Mucosa of gallbladder (tissue), 1 donor: ENCODE results near the gene ZNF683. TPM values are rescaled to one million over a fixed set of nuclear protein-coding genes. Genes with fewer than 3 reads are reported as not detected.
A peak's percentile ranks its signal among the peaks of the same experiment; 100 is the strongest.
"Not testable (repeated sequence)": the region's sequence is repeated elsewhere in the genome, so short reads cannot be mapped to it uniquely, and the experiment has no call there.

Experiments
- DNase-seq: peaks from one replicate; pipeline ENCODE4 v3.0.0-alpha.2; 2020; ENCODE audit warnings: low spot score
- total RNA-seq: library from RNA; stranded (reverse); gene quantifications from one replicate; pipeline ENCODE4 v1.2.1, GENCODE V29; 2021
- donor health status: DM: no; HTN: no; CAD: no.

Gene ZNF683
- total RNA-seq, 1 donor from 2014 or later = 2.9 TPM

DNA sequence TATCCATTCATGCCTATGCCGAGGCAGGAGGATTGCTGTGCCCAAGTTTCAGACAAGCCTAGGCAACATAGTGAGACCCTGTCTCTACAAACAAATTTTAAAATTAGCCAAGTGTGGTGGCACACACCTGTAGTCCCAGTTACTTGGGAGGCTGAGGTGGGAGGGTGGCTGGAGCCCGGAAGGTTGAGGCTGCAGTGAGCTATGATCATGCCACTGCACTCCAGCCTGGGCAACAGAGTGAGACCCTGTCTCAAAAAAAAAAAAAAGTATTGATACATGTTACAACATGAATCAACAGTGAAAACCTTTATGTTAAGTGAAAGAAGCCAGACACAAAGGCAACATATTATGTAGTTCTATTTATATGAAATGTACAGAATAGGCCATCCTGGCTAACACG is 12.5 kb upstream of the ZNF683 start:
- DNase-seq = not testable (repeated sequence)

DNA sequence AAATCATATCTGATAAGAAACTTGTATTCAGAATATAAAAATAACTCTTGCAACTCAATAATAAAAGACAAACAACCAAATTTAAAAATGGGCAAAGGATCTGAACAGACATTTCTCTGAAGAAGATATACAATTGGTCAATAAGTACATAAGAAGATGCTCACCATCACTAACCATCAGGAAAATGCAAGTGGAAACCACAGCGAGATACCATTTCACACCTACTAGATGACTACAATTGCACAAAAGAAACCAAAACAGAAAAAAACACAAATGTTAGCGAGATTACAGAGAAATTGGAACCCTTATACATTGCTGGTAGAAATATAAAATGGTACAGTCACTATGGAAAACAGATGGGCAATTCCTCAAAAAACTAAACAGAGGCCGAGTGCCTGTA is 11.5 kb upstream of the ZNF683 start:
- no peak for DNase-seq

DNA sequence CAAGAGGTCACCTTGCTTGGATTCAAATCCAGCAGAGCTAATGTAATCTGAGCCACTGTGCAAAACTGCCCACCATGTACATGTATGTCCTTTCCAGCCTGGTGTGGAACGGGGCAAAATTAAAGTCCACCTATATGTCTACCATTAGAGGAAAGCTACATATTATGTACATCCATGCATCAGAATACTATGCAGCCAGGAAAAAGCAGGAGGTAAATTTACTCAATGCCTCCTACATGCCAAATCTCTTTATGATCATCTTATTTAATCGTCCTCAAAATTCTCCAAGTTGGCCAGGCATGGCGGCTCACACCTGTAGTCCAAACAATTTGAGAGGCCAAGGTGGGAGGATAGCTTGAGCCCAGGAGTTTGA is 6.3 kb upstream of the ZNF683 start:
- DNase-seq = no peak

DNA sequence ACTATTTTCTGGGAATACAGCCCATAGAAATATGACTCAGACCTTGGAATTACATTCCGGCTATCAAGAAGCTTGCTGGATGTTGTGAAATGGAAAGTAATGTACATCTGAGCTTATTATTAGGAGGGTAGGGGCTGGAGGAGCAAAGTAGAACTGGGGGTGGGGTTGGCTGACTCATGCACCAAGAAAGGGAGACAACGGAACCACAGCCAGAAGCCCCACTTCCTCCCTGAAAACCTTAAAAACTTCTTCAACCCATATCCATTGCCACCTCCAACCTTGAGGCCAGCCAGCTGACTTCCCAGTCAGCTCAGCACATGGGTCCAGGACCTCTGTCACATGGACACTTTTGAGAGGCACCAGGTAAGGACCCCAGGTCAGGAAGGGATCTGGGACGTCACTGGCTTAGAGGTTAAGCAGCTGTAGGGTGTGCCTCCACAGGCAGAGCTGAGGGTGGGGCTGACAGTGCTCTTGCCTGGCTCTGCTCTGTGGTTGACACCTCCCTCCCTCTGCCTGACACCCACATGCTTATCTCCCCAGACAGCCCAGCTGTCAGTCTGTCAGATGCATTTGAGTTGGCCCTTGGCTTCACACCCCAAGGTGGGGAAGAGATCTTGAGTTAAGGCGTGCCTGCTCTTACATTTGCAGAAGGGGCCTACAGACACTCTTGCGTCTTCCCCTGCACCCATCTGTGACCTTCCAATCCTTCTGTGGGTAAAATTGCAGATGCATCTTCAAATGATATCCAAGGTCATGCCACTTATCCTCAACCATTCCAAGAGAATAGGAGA is 5.7 kb upstream of the ZNF683 start:
- no peak for DNase-seq

DNA sequence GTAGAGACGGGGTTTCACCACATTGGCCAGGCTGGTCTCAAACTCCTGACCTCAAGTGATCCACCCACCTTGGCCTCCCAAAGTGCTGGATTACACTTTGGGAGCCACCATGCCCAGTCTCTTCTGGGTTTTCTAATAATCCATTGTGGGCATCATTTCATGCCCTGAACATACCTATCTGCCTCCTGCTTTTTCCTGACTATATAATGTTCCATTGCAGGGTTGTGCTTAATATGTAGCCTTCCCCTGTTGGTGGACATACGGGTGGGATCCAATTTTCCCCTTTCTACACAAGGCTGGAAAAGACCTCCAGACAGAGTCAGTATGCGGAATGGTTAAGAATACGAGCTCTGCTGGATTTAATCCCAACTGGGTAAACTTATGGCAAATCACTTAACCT is 3.5 kb upstream of the ZNF683 start:
- DNase-seq = no peak

DNA sequence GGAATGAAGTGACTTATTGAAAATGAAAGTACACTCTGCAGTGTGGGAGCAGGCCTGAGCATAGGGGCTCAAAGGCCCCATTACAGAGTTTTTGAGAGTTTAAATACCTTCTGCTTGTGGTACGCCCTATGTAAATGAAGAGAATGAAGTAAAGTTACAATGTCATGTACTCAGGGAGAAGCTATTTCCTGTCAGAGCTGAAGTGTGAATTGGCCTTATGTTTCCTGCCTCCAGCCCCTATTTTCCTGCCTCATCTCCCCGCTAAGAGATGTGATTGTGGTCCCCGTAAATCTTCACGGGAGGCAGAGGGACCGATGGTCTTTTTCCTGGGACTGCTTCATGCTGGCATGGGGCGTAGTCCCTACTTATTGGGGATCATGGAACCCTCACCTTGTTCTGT is 2.5 kb upstream of the ZNF683 start:
- DNase-seq = no peak

DNA sequence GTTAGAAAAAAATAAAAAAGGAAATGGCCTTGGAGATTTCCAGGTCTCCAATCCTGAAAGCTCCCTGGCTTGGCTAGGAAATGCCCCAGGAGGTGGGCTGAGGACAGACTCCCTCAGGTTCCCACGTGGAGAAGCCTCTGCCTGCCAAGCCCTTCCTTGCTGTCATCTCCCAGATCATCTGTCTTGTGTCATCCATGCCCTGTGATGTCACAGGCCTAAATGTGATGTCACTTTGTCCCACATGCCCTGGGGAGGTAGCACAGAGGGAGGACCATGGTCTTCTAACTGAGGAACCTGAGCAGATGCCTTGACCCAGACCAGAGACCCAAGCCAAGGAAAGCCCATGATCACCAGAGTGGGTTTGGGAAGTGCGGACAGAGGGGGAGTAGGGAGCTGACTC is 1.8 kb upstream of the ZNF683 start:
- DNase-seq = not testable (repeated sequence)

DNA sequence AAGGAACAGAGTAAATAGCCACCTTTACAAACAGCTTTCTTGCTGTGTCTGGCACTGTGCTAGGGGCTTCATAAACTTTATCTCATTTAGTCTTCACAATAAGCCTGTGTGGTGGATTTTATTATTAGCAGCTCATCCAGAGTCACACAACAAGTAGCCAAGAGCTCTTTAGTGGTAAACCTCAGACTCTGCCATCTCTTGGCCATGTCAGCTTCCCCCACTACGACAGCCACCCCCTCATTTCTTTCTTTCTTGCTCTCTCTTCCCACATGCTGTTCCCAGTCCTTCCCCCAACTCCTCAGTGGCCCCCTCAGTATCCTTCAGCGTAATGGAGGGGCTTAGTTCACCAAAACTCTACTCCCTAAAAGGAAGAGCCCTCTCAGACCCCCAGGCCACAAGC is 1.2 kb upstream of the ZNF683 start:
- DNase-seq = no peak

DNA sequence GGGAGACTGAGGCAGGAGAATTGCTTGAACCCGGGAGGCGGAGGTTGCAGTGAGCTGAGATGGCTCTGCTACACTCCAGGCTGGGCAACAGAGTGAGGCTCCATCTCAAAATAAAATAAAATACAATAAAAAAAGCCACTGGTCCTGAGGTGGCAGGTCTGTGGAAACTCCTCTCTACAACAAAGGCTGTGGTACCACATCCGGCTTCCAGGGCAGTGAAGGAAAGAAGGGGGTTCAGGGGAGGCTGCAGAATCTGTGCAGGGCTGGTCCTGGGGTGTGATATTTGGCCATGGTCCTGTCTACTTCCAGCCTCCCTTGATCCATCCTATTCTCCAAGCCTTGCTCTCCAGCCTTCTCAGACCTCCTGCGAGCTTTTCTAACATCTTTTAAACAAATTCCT is 731 bp upstream of the ZNF683 start:
- DNase-seq = no peak

DNA sequence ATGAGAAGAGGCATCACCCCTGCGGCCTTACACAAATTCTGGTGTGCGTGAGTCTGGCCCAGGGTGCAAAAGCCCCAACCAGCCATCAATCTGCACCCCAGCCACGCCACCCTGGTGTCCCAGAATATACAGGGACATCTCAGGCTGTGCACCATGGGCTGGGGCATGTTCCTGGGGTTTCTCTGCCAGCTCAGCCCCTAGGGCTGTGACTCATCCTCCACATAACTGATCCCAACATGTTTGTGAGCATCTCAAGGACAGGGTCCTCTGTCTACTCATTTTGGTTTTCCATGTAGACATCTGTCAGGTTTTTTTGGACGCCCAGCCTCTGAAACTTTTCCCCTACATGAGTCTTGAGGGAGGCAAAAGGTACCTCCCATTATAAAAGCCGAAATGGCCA is 511 bp downstream of the ZNF683 start:
- no peak for DNase-seq

DNA sequence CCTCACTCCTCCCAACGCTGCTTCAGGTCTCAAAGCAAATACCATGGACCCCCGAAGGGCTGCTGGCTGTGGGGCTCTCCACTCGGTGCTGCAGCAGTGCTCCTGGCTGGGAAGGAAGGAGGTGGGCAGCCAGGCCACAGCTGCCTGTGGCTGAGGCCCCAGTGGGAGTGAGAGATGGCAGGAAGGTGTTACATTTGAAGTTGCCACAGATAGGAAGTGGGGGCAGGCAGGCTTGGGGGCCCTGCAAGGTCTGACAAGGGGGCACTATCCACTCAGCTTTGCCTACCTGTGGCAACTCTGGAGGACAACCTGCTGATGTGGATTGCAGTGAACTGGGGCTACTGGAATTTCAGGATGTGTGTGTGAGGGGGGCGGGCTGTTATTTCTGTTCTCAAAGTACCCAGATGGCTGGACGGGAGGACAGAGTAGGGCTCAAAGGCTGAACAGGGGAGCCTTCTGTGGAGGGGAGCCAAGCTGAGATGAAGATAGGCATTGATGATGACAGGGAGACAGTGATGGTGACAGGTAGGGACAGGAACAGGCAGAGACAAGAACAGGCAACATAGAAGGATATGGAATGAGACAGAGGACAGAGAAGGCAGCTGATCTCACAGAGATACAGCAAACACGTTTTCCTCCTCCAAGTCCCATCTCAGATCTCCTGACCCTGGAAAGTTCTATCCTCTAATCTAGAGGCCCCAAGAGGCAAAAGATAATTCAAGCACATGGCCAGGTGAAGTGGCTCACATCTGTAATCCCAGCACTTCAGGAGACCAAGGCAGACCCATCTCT is 1.8 kb downstream of the ZNF683 start:
- no peak for DNase-seq

DNA sequence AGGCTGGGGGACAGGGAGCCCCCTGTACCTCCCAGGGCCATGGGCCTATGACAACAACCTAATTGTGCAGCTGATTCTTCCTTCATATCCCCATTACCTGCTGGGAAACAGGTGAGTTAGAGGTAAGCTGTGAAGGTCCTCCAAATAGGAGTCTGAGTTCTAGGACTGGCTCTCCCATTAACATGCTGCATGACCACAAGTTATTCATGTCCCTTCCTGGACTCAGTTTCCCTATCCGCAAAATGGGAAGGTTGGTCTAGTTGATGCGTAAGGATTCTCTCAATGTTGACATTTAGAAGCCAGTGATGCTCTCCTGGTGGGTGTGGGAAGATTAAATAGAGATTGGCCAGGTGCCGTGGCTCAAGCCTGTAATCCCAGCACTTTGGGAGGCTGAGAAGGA is 4.1 kb downstream of the ZNF683 start:
- no peak for DNase-seq

DNA sequence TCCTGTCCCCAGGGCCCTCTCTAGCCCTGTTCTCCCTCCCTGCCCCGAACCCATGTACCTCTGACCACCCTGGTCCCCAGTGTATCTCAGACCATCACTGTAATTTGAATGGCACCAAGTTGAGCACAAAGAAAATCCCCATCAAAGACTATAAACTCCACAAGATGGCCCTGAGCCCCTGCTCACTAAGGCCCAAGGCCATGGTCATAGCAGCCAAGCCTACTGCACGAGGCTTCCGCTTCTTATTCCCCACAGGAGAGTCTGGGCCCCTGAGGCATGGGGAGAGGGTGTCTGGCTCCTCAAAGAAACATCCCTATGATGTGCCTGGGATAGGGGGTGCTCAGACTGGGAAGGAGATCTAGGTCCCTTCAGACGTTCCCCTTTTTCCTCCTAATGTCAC is 4.5 kb downstream of the ZNF683 start:
- no peak for DNase-seq

DNA sequence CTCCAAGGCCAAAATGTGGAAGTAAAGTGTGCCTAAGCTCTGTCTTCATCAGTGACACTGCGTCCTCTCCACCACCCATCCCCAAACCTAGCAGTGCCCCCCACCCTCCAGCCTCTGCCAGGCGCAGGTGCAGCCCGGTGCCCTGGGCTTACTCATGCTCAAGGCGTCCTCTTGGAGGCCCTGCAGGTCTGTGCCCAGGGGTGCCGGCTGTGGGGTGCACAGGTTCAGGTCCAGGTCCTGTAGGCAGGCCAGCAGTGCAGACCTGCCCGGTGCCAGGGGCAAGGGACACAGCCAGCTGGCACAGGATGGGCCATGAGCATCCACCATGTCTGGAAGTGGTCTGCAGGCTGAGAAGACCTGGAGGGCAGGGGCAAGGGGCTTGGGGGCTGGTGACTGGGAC is 5.1 kb downstream of the ZNF683 start:
- DNase-seq = no peak

DNA sequence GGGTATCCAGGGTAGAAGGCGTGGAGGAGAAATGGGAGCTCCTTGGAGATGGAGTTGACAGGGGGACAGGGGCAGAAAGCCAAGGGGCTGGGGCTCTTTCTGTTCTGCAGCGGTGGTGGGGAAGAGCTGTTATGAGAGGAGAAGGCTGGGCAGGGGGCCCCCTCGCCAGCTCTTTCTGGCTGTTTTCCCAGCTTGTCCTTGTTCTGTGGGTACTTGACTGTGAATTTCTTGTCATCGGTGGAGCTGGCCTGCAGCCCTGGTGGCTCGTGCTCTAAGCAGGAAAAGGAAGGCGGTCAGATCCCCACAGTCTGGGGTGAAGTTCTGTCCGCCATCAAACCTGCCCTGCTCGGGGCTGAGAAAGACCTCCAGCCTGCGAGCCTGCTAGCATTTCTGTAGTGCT is 7.6 kb downstream of the ZNF683 start:
- DNase-seq = no peak

DNA sequence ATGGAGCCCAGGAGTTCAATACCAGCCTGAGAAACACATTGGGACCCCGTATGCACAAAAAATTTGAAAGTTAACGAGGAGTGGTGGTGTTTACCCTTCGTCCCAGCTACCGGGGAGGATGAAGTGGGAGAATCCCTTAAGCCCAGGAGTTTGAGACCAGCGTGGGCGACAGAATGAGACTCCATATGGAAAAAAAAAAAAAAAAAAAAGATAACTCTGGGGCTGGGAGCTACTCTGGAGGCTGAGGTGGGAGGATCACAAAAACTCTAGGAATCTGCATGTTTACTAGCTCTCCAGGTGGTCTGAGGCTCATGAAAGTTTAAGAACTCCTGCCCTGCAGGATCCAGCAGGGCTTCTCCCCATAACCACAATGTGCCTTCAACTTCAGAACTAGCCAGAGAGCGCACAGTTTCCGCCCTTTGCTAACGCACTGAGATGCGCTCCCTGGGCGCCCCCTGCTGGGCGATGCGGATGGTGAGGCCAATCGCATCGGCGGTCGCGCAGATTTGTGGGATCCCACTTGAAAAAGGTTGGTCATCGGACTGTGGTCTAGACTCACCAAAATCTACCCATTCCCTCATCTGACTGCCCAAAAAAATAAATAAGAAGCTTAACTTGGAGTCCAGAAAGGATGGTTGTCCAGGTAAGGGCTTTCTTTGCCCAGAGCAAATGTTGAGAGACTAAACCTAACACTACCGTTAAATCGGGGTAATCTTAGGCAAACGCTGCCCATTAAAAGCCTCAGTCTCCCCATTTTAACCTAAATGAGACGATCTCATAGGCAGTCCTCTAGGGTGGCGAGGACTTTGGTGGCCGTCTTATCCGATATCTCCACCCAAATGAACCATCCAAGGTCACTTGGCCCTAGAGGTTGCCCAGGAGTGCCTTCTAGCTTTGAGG is 8.8 kb downstream of the ZNF683 start:
- DNase-seq = peak; percentile 84

DNA sequence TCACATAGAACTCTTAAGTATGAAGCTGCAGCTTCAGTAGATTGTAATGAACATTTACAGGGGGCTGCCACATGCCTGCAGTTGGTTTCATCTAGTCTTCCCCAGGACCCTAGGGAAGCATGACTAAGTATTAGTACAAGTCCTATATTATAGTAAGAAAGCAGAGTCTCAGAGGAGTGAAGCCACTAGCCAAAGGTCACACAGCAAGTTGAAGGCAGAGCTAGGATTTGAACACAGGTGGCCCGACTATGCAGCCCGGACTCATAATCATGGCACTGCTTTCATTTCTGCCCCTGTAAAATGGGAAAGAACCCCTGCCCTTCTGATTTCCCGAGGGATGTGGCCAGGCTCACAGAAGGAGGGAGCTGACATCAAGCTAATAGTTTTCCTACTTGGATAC is 10.2 kb downstream of the ZNF683 start:
- no peak for DNase-seq

DNA sequence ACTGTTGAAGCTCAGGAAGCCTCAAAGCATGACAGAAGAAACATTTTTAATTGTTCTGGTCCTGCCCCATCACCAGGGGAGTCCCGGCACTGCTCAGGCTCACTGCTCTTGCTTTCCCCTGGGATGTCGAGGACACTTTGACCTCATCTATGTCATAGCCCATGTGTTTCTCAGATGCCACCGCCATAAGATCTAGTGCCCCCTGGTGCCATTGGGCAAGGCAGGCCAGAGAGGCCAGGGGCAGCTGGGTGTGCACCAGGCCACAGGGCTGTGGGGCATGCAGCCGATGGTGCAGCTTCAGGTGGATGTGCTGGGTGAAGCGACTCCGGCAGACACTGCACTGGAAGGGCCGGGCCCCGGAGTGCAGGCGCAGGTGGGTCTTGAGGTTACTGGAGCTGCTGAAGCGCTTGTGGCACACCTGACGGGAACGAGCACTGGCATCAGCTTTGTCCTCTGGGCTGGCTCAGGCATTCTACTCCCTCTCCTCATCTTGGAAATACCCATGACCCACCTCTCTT is 10.9 kb downstream of the ZNF683 start:
- DNase-seq = no peak

DNA sequence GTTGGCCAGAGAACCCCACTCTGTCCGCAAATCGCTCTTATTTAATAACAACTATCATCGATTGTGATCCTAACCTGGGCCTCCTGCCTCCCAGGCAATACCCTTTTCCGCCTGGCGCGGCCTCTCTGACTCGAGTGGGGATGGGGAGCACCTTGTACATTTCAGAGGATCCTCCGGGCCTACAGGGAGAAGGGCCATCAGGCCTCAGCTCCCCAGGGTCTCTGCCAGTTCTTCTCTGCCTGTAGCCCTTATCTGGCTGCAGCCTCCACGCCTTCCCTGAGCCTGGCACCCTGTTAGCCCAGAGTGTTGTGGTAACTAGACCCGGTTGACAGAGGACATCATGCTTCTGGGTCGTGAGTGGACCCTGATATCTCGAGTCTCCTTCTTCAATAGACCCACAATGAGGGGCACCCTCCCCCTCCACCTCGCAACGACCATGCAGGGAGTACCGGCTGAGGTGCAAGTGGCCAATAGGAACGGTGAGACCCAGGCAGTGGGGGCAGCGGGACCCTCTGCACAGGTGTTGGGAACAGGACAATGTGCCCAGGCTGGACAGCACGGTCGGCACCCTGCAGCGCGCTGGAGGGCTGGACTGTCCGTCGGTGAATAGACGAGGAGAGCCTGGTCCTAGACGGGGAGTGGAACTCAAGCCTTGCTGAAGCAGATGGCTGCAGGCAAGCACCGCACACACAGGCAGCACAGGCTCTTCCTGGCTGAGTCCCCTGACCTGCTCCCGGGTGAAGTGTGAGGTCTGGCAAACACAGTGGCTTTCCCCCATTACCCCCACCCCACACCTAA is 11.5 kb downstream of the ZNF683 start:
- DNase-seq = no peak

DNA sequence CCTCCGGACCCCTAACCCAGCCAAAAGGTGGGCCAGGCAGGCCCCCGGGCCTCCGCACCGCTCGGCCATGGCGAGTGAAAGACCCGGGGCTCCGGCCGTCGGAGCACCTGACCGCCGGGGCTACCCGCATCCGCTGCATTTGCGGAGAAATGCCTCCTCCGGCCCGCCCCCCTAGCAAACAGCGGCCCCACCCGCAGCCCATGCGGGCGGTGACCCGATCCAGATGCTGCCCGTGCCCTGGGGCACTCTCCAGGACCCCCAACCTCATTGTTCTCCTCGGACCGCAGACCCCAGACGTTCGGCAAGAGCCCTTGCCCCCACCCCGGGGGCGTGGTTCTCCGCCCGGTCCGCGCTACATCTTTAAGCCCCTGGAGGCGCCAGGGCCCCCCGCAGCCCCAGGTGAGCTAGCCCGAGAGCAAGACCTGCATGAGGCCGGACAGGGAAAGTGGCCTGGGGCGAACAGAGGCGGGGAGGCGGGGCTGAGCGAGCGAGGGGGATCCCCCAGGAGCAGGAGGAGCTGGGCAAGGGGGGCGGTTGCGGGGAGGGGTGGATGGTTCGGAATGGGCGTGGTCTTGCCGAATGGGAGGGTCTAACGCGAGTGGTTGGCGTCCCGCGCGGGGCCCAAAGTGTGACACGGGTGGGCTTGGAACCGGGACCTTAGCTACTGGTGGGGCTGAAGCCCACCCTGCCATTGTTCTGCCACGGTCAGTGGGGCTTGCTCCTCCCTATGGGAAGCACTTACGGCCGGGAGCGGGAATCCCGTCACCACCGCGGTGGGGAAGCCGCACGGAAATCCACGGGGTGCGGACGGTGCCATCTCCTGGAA is 12.4 kb downstream of the ZNF683 start:
- DNase-seq = no peak
